ENCODE results near the gene ZNF853.

DNA sequence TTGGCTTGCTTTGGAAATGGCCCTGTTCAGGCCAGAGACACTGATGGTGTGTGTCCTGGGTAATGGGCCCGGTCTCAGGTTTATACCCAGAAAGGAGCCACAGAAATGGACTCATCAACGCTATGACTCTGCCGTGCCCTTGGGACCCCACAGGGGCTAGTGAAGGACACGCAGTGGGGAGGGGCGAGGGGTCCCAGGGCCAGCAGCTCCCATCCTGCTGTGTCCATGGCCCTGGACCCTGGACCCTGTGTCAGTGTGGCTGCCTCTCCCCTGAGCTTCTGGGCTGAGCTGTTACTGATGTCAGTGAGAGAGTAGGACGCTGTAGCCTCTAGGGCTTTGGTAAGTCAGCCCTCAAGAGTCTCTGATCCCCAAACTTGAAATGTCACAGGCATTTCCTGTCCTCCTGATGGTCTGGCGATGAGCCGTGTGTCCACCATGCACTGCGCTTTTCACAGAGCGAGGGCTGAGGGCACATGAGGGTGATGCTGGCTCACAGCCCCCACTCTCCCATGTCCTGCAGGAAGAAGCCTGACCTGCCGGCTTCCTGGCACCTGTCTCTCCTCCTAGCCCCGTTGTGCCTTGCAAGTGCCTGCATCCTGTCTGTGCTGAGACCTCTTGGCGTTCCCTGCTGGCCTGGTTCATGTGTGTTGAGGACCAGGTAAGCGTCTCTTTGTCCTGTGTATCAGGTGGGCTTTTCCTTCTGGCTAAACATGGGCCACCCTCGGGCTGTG is 26.1 kb downstream of the ZNF853 start:
- TF ChIP-seq, protein P1, sequence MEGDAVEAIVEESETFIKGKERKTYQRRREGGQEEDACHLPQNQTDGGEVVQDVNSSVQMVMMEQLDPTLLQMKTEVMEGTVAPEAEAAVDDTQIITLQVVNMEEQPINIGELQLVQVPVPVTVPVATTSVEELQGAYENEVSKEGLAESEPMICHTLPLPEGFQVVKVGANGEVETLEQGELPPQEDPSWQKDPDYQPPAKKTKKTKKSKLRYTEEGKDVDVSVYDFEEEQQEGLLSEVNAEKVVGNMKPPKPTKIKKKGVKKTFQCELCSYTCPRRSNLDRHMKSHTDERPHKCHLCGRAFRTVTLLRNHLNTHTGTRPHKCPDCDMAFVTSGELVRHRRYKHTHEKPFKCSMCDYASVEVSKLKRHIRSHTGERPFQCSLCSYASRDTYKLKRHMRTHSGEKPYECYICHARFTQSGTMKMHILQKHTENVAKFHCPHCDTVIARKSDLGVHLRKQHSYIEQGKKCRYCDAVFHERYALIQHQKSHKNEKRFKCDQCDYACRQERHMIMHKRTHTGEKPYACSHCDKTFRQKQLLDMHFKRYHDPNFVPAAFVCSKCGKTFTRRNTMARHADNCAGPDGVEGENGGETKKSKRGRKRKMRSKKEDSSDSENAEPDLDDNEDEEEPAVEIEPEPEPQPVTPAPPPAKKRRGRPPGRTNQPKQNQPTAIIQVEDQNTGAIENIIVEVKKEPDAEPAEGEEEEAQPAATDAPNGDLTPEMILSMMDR (conservative IDR thresholded peaks at IDR 0.05; ENCODE audit: low read length), result no peak
- no peak for TF ChIP-seq EZH2phosphoT487 (IDR thresholded peaks at IDR 0.05; ENCODE audit: borderline replicate concordance, low read depth, low read length)

All from OCI-LY7 (cell line).